IPS-20b (cell line): ENCODE data around the gene RBM20.

ENCODE experiments used
- H3K27ac ChIP-seq: one replicate; pipeline ENCODE4 v1.5.1; 2013; ENCODE audit warnings: low read length
- H3K27me3 ChIP-seq: 2 replicates; pipeline ENCODE4 v1.6.1; 2013; ENCODE audit warnings: mild to moderate bottlenecking, low read length, inconsistent platforms; ENCODE audit not compliant: insufficient read depth
- H3K36me3 ChIP-seq: 2 replicates; pipeline ENCODE4 v1.6.1; 2013; ENCODE audit warnings: low read depth, mild to moderate bottlenecking, inconsistent platforms, low read length, moderate library complexity; ENCODE audit not compliant: insufficient read depth
- H3K4me1 ChIP-seq: 2 replicates; pipeline ENCODE4 v1.6.1; 2013; ENCODE audit warnings: mild to moderate bottlenecking, control low read depth, inconsistent platforms, low read length, moderate library complexity; ENCODE audit not compliant: insufficient read depth
- H3K4me3 ChIP-seq: 2 replicates; pipeline ENCODE4 v1.5.1; 2013; ENCODE audit warnings: mild to moderate bottlenecking, low read length, inconsistent platforms
- H3K9ac ChIP-seq: 2 replicates; pipeline ENCODE4 v1.6.1; 2013; ENCODE audit warnings: low read depth, mild to moderate bottlenecking, inconsistent platforms, low read length, moderate library complexity
- H3K9me3 ChIP-seq: 2 replicates; pipeline ENCODE4 v1.6.1; 2013; ENCODE audit warnings: mild to moderate bottlenecking, low read depth, low read length, inconsistent platforms; ENCODE audit not compliant: insufficient read depth

RBM20 gene

DNA sequence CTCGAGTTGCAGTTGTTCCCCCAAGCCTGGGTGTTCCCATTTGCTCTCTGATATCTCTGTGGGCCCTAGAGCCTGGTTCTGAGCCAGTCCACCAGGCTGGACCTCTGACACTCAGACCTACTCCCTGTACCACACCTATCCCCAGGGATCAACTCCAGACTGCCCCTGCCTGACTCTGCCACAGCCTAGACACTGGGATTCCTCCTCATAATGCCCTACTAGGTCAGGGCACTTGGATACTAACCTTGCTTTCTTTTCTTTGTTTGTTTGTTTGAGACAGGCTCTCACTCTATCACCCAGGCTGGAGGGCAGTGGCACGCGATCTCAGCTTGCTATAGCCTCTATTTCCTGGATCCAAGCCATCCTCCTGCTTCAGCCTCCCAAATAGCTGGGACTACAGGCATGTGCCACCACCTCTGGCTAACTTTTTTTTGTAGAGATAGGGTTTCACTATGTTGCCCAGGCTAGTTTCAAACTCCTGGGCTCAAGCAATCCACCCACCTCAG, 196.8 kb downstream of the RBM20 start:
- H3K9ac ChIP-seq: no peak overlapping the region
- no peaks in the 10 kb centered on the region for H3K27me3 ChIP-seq
- H3K27ac ChIP-seq: no peak overlapping the region
- H3K36me3 ChIP-seq: no peaks in the 10 kb centered on the region
- no peaks in the 10 kb centered on the region for H3K9me3 ChIP-seq
- no peak overlapping the region for H3K4me3 ChIP-seq
- no peaks in the 10 kb centered on the region for H3K4me1 ChIP-seq

DNA sequence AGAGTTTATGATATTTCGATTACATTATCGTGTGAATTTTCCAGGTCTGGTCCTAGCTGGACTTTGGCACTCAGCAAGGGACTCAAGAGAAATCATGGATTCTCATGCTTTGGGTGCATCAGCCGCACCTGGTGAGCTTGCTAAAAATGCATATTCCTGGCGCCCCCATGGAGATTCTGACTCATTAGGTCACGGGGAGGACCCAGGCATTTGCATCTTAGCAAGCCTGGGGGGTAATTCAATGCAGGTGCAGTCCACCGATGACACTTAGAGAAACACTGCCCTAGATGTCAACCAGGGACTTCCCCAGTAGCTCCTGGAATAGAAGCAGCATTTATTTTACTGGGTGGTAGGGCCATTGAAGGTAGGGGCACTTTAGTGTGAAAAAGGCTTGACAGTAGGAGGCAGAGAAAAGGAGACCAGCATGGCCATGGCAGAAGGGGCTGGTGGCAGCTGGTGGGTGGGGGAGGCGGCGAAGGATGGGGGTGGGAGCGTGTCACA, 197.7 kb downstream of the RBM20 start:
- H3K27ac ChIP-seq: no peak overlapping the region
- H3K9ac ChIP-seq: no peak overlapping the region
- H3K9me3 ChIP-seq: no peaks in the 10 kb centered on the region
- no peaks in the 10 kb centered on the region for H3K27me3 ChIP-seq
- no peaks in the 10 kb centered on the region for H3K36me3 ChIP-seq
- no peaks in the 10 kb centered on the region for H3K4me1 ChIP-seq
- no peak overlapping the region for H3K4me3 ChIP-seq

DNA sequence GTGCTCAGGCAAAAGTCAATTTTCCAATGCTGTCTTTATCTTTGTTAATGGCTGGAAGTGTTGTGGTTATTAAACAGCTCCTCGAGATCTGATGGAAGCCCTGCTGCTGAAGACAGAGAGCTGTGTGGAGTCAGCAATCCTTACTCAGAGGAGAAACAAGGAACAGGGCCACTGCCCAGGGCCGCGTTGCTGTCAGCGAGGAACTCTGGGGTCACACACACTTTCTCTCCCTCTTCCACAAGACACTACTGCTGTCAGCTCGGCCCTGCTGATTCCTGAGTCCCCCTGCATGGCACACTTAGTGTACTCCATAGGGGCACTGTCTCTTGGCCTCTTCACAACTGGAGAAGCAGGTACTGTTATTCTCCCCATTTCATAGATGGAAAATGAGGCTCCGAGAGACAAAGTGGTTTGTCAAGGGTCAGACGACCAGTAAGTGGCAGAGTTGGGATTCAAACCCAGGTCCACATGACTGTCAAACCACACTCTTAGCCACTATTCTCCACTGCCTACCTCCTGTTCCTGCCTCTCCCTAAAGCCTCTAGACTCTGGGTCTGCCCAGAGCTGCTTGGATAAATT, 198.3 kb downstream of the RBM20 start:
- H3K9ac ChIP-seq: no peak overlapping the region
- no peaks in the 10 kb centered on the region for H3K27me3 ChIP-seq
- no peaks in the 10 kb centered on the region for H3K4me1 ChIP-seq
- H3K27ac ChIP-seq: no peak overlapping the region
- no peak overlapping the region for H3K4me3 ChIP-seq
- no peaks in the 10 kb centered on the region for H3K36me3 ChIP-seq
- no peaks in the 10 kb centered on the region for H3K9me3 ChIP-seq

DNA sequence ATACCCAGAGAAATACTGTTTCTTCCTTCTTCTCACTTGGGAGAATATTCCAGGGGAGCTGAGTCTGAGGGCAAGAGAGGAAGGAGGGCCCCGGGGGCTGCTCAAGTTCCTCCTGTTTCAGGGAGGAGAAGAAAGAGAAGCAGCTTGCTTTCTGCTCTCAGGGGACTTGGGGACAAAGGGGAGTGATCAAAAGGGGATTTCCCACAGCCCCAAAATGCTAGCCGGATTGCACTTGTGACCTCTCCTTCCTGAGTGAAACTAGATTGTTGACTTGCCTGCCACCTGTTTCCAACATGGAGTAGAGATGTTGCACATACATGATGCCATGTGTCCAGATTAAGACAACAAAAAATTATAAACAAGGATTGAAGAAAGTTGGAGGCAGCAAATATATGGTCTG, 198.9 kb downstream of the RBM20 start:
- no peaks in the 10 kb centered on the region for H3K4me1 ChIP-seq
- no peak overlapping the region for H3K27ac ChIP-seq
- no peak overlapping the region for H3K9ac ChIP-seq
- no peaks in the 10 kb centered on the region for H3K9me3 ChIP-seq
- no peaks in the 10 kb centered on the region for H3K27me3 ChIP-seq
- H3K36me3 ChIP-seq: no peaks in the 10 kb centered on the region
- H3K4me3 ChIP-seq: no peak overlapping the region

DNA sequence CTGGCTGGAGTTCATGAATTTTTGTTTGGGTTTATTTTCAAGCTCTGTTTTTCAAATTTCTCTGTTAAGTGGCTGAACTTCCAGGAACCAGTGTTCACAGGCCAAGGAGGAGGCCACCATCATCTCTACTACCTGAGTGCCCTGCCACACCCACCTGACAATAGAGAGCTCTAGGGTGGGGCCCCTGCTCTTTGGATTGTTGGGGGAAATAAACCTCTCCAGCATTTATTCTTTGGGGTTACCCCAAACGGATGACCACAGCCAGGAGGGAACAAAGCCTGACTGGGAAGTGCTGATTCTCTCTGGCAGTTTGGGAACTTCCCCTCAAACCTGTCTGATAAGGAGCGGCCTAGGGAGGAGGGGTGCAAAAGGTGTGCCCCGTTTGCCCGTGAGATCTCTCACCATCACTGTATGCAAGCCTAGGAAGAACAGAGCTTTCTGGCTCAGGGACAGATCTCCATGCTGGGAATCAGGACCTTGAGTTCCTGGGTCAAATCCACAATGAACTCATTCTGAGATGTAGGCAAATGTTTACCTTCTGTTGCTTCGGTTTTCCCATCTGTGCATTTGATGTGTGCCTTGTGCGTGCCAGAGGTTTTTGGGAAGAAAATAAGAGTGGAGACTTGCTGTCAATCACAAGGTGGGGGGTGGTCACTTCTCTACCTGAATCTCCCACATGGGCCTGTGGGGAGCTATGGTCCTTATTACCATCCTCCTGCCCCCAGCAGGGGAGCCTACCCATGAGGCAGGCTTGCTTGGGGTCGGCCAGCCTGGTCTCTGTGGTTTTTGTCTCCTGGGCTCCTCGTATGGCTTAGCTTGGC, 199.9 kb downstream of the RBM20 start:
- no peak overlapping the region; the same call in 1 of the 2 replicates for H3K9ac ChIP-seq
- H3K27ac ChIP-seq: no peak overlapping the region
- no peaks in the 10 kb centered on the region for H3K4me1 ChIP-seq
- no peaks in the 10 kb centered on the region for H3K27me3 ChIP-seq
- H3K36me3 ChIP-seq: no peaks in the 10 kb centered on the region
- H3K9me3 ChIP-seq: no peaks in the 10 kb centered on the region
- H3K4me3 ChIP-seq: no peak overlapping the region

DNA sequence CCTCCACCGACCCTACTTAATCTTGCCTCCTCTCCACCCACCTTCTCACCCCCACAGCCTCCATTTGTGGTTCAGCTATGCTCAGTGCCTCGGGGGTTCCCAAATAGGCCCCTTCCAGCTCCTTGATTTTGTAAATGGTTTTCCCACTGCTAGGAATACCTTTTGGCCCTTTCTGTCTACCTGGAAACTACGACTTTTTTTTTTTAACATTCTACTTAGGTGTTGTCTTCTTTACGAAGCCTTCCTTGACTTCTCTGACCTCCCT, 200.4 kb downstream of the RBM20 start:
- H3K27ac ChIP-seq: no peak overlapping the region
- no peak overlapping the region for H3K9ac ChIP-seq
- H3K36me3 ChIP-seq: no peaks in the 10 kb centered on the region

DNA sequence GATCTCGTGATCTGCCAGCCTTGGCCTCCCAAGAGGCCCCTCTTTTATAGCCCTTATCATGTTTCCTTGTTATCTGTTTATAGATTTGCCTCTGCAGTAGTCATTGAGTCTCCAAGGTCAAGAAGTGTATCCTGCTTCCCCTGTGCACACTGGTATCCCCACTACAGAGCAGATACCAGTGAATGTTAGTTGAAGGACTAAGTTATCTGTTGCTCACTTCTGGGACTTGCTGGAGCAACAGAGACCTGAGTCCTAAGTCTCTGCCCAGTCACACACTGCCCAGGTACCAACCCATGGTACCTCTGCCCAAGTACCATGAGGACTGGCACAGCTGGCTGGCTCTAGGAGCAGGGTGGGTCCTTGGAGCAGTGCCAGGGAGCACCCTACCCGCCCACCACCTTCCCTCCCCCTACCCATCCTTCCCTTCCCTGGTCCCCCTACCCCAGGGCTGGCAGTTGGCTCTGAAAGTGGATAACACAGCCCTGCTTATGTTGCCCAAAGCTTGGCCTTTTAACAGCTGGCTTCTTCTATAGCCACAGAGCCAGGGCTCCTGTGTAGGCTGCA, 201.1 kb downstream of the RBM20 start:
- H3K36me3 ChIP-seq: no peaks in the 10 kb centered on the region
- no peaks in the 10 kb centered on the region for H3K9me3 ChIP-seq
- no peaks in the 10 kb centered on the region for H3K4me1 ChIP-seq
- H3K9ac ChIP-seq: no peak overlapping the region
- H3K27ac ChIP-seq: no peak overlapping the region
- H3K27me3 ChIP-seq: no peaks in the 10 kb centered on the region
- no peak overlapping the region for H3K4me3 ChIP-seq

More for the DNA sequence above, 200.4 kb downstream of the RBM20 start:
- H3K27me3 ChIP-seq: no peaks in the 10 kb centered on the region
- no peaks in the 10 kb centered on the region for H3K4me1 ChIP-seq
- H3K9me3 ChIP-seq: no peaks in the 10 kb centered on the region
- no peak overlapping the region for H3K4me3 ChIP-seq

DNA sequence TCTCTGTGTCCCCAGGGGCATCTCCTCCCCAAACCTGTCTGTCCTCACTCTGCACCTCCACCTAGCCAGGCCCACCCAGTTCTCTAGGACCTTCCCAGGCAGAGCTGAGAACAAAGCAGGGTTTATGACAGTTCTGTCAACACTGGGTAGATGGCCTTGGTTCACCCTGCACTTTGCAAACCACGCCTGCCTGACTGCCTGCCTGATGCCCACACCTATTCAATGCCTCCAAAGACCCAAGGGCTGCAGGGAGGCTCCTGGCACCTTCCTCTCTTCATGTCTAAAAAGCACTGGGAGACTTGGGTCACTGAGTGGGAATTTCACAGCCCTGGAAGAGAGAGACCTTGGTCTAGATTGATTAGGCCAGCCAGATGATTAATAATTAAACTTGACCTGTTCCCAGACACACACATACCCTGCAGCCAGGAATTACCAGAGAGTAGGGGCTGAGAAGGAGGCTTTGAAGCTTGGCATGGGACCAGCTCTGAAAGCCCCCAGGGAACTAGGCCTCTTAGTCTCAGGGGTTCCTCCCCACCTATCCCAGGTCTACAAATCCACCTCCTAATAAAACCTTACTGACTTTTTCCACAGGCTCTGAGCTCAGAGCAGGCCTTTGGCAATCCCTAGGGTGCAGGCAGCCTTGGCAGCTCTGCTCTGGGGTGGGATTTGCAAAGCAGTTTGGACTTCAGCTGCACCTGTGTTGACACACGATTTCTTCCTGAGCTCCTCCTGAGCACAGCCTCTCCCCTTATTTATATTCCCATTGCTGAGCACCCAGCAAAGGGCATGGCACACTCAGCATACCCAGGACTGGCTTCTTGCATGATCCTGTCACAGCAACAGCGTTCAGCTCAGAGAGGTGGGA, 201.9 kb downstream of the RBM20 start:
- H3K27me3 ChIP-seq: no peaks in the 10 kb centered on the region
- no peak overlapping the region for H3K4me3 ChIP-seq
- H3K36me3 ChIP-seq: no peaks in the 10 kb centered on the region
- no peak overlapping the region for H3K27ac ChIP-seq
- no peaks in the 10 kb centered on the region for H3K4me1 ChIP-seq
- no peak overlapping the region for H3K9ac ChIP-seq
- no peaks in the 10 kb centered on the region for H3K9me3 ChIP-seq

DNA sequence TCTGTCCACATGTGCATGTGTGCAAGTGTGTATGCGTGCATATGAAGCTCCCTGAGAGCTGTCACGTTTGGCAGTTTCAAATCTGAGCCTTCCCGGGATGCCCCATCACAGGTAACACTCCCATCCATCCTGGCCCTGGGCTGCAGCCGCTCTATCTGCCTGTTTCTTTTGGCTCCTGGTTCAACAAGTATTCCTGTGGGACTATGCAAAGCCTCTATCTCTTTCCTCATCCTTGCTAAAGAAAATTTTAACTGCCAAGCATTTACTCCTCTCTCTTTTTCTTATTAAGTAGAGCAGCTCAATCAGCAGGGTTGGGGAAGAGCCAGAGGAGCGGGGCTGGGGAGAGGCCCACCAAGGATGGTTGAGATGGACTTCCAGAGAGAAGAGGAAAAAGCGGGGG, 203.2 kb downstream of the RBM20 start:
- no peak overlapping the region for H3K27ac ChIP-seq
- no peaks in the 10 kb centered on the region for H3K9me3 ChIP-seq
- H3K4me1 ChIP-seq: no peaks in the 10 kb centered on the region
- no peak overlapping the region for H3K9ac ChIP-seq
- no peaks in the 10 kb centered on the region for H3K36me3 ChIP-seq
- H3K27me3 ChIP-seq: no peaks in the 10 kb centered on the region
- H3K4me3 ChIP-seq: no peak overlapping the region

DNA sequence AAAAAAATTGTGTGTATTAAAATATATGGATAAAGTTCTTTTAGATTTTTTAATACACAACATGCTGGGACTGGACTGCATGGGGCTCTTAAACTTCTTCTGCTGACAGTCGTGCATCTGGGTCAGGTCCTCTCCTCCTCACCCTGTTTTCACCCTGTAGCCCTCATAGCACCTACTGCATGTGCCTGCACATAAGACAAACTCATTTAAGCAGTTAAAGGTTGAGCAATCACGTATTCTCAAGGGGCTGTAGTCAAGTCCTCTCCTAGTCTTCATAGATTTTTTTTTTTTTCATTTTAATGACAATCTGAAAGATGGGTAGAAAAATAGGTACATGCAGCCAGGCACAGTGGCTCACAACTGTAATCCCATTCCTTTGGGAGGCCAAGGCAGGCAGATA, 204.0 kb downstream of the RBM20 start:
- Histone ChIP-seq H3K9ac (no peak overlapping the region), H3K4me3 (no peak overlapping the region), H3K36me3 (no peaks in the 10 kb centered on the region), H3K27me3 (no peaks in the 10 kb centered on the region), H3K4me1 (no peaks in the 10 kb centered on the region), H3K27ac (no peak overlapping the region), H3K9me3 (no peaks in the 10 kb centered on the region)

DNA sequence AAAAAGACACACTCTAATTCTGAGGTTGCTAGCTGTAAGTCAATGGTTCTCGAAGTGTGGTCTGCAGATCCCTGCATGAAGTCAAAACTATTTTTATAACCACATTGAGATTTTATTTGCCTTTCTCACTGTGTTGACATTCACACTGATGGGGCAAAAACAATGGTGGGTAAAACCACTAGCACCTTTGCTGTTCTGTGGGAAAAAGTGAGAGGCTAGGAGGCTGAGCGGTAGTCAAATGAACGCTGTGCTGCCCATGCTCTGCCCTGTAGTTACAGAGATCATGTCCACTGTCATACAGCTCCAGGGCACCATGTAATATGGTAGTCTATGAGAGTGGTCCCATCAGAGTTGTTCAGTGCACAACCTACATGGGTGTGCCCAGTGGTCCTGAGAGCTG, 206.0 kb downstream of the RBM20 start:
- Histone ChIP-seq H3K36me3 (no peaks in the 10 kb centered on the region), H3K9me3 (no peaks in the 10 kb centered on the region), H3K4me1 (no peaks in the 10 kb centered on the region), H3K27me3 (no peaks in the 10 kb centered on the region), H3K9ac (no peak overlapping the region), H3K27ac (no peak overlapping the region), H3K4me3 (no peak overlapping the region)
